T-helper 2 cell treated with Interferon-gamma antibody and Interleukin-4, amounts not matched to agents 5 μg/mL and 100 μg/mL, for 36 hours (primary cell): ENCODE measurements around the gene SH3RF3.

Source experiments
- DNase-seq: peaks from one replicate; pipeline ENCODE4 v3.0.0; 2021; ENCODE audit warnings: low spot score
- H3K27ac Mint-ChIP-seq: one replicate; pipeline ENCODE4 v1.8.0; 2021; ENCODE audit warnings: mild to moderate bottlenecking, mixed read lengths
- H3K27me3 Mint-ChIP-seq: one replicate; pipeline ENCODE4 v1.8.0; 2021; ENCODE audit warnings: low read depth, mixed read lengths
- H3K36me3 Mint-ChIP-seq: one replicate; pipeline ENCODE4 v1.8.0; 2021; ENCODE audit warnings: low read depth, mixed read lengths
- H3K4me1 Mint-ChIP-seq: one replicate; pipeline ENCODE4 v1.8.0; 2021; ENCODE audit warnings: low read depth, mixed read lengths
- H3K4me3 Mint-ChIP-seq: one replicate; pipeline ENCODE4 v1.8.0; 2022; ENCODE audit warnings: mild to moderate bottlenecking, moderate library complexity, mixed read lengths
- H3K9me3 Mint-ChIP-seq: one replicate; pipeline ENCODE4 v1.8.0; 2021; ENCODE audit warnings: mixed read lengths

SH3RF3 gene

GRCh38 chr2:109376796-109377495 lies 247.9 kb downstream of the SH3RF3 start:
- Mint-ChIP-seq H3K4me3 (no peak overlapping the region), H3K4me1 (no peaks in the 10 kb centered on the region), H3K9me3 (no peaks in the 10 kb centered on the region), H3K27ac (no peak overlapping the region), H3K36me3 (no peaks in the 10 kb centered on the region), H3K27me3 (no peaks in the 10 kb centered on the region)
- DNase-seq: no peak

GRCh38 chr2:109377976-109378375 lies 249.0 kb downstream of the SH3RF3 start:
- Mint-ChIP-seq H3K36me3 (no peaks in the 10 kb centered on the region), H3K9me3 (no peaks in the 10 kb centered on the region), H3K27ac (no peak overlapping the region), H3K27me3 (no peaks in the 10 kb centered on the region), H3K4me1 (no peaks in the 10 kb centered on the region), H3K4me3 (no peak overlapping the region)
- no peak for DNase-seq

- DNase-seq: no peak
- Mint-ChIP-seq H3K4me3 (no peak overlapping the region), H3K36me3 (no peaks in the 10 kb centered on the region), H3K4me1 (no peaks in the 10 kb centered on the region), H3K9me3 (no peaks in the 10 kb centered on the region), H3K27me3 (no peaks in the 10 kb centered on the region), H3K27ac (no peak overlapping the region)
These were observed 249.7 kb downstream of the SH3RF3 start for GRCh38 chr2:109378682-109379081.

GRCh38 chr2:109379507-109379906 lies 250.5 kb downstream of the SH3RF3 start:
- H3K36me3 Mint-ChIP-seq: no peaks in the 10 kb centered on the region
- H3K27ac Mint-ChIP-seq: no peak overlapping the region
- H3K4me3 Mint-ChIP-seq: no peak overlapping the region
- no peaks in the 10 kb centered on the region for H3K9me3 Mint-ChIP-seq
- DNase-seq: no peak
- H3K27me3 Mint-ChIP-seq: no peaks in the 10 kb centered on the region
- H3K4me1 Mint-ChIP-seq: no peaks in the 10 kb centered on the region

- no peak for DNase-seq
- Mint-ChIP-seq H3K9me3 (no peaks in the 10 kb centered on the region), H3K4me1 (no peaks in the 10 kb centered on the region), H3K27me3 (peaks cover 2% of the 10 kb centered on the region), H3K36me3 (no peaks in the 10 kb centered on the region), H3K4me3 (no peak overlapping the region), H3K27ac (no peak overlapping the region)
These were observed 251.7 kb downstream of the SH3RF3 start for GRCh38 chr2:109380502-109381326.

GRCh38 chr2:109381327-109381820 lies 252.4 kb downstream of the SH3RF3 start:
- H3K27me3 Mint-ChIP-seq: peaks cover 2% of the 10 kb centered on the region
- H3K4me1 Mint-ChIP-seq: no peaks in the 10 kb centered on the region
- no peak for DNase-seq
- H3K36me3 Mint-ChIP-seq: no peaks in the 10 kb centered on the region
- no peaks in the 10 kb centered on the region for H3K9me3 Mint-ChIP-seq
- no peak overlapping the region for H3K4me3 Mint-ChIP-seq
- no peak overlapping the region for H3K27ac Mint-ChIP-seq

GRCh38 chr2:109382226-109382895 lies 253.4 kb downstream of the SH3RF3 start:
- peaks cover 2% of the 10 kb centered on the region for H3K27me3 Mint-ChIP-seq
- no peak for DNase-seq
- no peaks in the 10 kb centered on the region for H3K9me3 Mint-ChIP-seq
- H3K4me3 Mint-ChIP-seq: no peak overlapping the region
- no peaks in the 10 kb centered on the region for H3K4me1 Mint-ChIP-seq
- H3K27ac Mint-ChIP-seq: no peak overlapping the region
- no peaks in the 10 kb centered on the region for H3K36me3 Mint-ChIP-seq

- Mint-ChIP-seq H3K4me3 (no peak overlapping the region), H3K9me3 (no peaks in the 10 kb centered on the region), H3K36me3 (no peaks in the 10 kb centered on the region), H3K27ac (no peak overlapping the region), H3K4me1 (no peaks in the 10 kb centered on the region), H3K27me3 (peaks cover 2% of the 10 kb centered on the region)
- no peak for DNase-seq
These were observed 253.9 kb downstream of the SH3RF3 start for GRCh38 chr2:109382951-109383350.

GRCh38 chr2:109383505-109384307 lies 254.7 kb downstream of the SH3RF3 start:
- Mint-ChIP-seq H3K4me1 (no peaks in the 10 kb centered on the region), H3K4me3 (no peak overlapping the region), H3K9me3 (no peaks in the 10 kb centered on the region), H3K36me3 (no peaks in the 10 kb centered on the region), H3K27ac (no peak overlapping the region), H3K27me3 (peaks cover 2% of the 10 kb centered on the region)
- no peak for DNase-seq

- no peaks in the 10 kb centered on the region for H3K36me3 Mint-ChIP-seq
- no peak overlapping the region for H3K27ac Mint-ChIP-seq
- H3K4me1 Mint-ChIP-seq: no peaks in the 10 kb centered on the region
- H3K9me3 Mint-ChIP-seq: no peaks in the 10 kb centered on the region
- DNase-seq: no peak
- H3K27me3 Mint-ChIP-seq: peaks cover 2% of the 10 kb centered on the region
- no peak overlapping the region for H3K4me3 Mint-ChIP-seq
These were observed 255.6 kb downstream of the SH3RF3 start for GRCh38 chr2:109384308-109385271.

GRCh38 chr2:109385506-109385905 lies 256.5 kb downstream of the SH3RF3 start:
- H3K4me1 Mint-ChIP-seq: no peaks in the 10 kb centered on the region
- no peak overlapping the region for H3K27ac Mint-ChIP-seq
- H3K36me3 Mint-ChIP-seq: no peaks in the 10 kb centered on the region
- no peaks in the 10 kb centered on the region for H3K9me3 Mint-ChIP-seq
- H3K4me3 Mint-ChIP-seq: no peak overlapping the region
- peaks cover 2% of the 10 kb centered on the region for H3K27me3 Mint-ChIP-seq
- DNase-seq: no peak

GRCh38 chr2:109386004-109386695 lies 257.1 kb downstream of the SH3RF3 start:
- Mint-ChIP-seq H3K9me3 (no peaks in the 10 kb centered on the region), H3K27ac (no peak overlapping the region), H3K4me1 (no peaks in the 10 kb centered on the region), H3K27me3 (peaks cover 2% of the 10 kb centered on the region), H3K36me3 (no peaks in the 10 kb centered on the region), H3K4me3 (no peak overlapping the region)
- no peak for DNase-seq
